Adrenal gland (tissue), 5 donors: ENCODE measurements around the gene TRAF7.

Experiments used
- POLR2A ChIP-seq, 2 donors: fragments of 450-650 bp; IDR thresholded peaks; one replicate each; pipeline ENCODE4 v1.6.1; 2017; ENCODE audit warnings: antibody characterized with exemption in 2 of 2, mild to moderate bottlenecking in 2 of 2, moderate library complexity in 1 of 2
- TF ChIP-seq, protein P1 (sequence below), 6 experiments: fragments of 450-650 bp in 4 of 6; fragments of 200-600 bp in 2 of 6; sonication (generic) in 1 of 6; IDR thresholded peaks; 1 replicate in 5 of 6; 2 replicates in 1 of 6; pipeline versions ENCODE4 v1.5.1 to v1.8.0; 2016 to 2021; ENCODE audit warnings: antibody characterized with exemption in 6 of 6, mild to moderate bottlenecking in 2 of 6, moderate library complexity in 1 of 6
- donor health status: DM: no; HTN: no; CAD: no.

DNA sequence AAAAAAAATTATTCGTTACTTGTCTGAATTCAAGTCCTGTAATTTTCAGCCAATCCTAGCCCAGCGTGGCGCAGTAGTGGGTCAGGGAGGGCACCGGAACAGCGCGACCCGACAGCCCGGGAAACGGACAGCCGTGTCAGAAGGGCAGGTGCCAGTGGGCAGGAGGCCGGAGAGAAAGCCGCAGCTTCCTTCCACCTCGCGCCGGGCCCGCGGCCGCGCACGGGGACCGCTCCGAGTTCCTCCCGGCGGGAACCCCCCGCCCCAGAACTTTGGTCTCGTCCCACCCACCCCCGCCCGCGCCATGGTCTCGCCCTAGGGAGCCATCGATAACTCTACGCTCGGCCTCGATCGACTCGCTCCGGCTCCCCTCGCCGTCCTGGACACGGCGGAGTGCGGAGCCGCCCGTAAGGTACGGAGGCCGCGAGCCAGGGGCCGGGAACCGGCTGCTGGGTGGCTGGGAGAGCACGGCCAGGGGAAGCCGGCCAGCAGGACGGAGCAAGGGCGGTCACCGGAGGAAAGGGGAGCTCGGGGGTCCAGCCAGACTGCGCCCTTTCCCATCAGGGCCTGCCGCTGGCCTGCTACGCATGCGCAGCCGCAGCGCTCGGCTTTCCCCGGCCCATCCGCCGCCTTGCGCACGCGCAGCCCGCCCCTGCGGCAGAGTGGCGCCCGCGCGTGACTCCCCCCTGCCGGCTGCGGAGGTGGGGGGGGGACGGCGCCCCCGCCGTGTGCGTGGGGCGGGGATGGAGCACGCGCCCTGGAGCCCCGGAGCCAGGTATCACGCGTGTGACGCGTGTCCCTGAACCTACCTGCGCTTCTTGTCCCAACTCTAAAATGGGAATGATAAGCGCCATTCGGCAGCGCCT, 49.8 kb downstream of the TRAF7 start, which contains the start of gene MLST8:
- TF ChIP-seq, protein P1, sequence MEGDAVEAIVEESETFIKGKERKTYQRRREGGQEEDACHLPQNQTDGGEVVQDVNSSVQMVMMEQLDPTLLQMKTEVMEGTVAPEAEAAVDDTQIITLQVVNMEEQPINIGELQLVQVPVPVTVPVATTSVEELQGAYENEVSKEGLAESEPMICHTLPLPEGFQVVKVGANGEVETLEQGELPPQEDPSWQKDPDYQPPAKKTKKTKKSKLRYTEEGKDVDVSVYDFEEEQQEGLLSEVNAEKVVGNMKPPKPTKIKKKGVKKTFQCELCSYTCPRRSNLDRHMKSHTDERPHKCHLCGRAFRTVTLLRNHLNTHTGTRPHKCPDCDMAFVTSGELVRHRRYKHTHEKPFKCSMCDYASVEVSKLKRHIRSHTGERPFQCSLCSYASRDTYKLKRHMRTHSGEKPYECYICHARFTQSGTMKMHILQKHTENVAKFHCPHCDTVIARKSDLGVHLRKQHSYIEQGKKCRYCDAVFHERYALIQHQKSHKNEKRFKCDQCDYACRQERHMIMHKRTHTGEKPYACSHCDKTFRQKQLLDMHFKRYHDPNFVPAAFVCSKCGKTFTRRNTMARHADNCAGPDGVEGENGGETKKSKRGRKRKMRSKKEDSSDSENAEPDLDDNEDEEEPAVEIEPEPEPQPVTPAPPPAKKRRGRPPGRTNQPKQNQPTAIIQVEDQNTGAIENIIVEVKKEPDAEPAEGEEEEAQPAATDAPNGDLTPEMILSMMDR (IDR thresholded peaks at IDR 0.05) = peak in 3 of 6 experiments; percentile 4 to 13 (median 13)
- TF ChIP-seq POLR2A (IDR thresholded peaks at IDR 0.05) = peak; percentile 83 to 89
